Stimulated activated CD4-positive, alpha-beta T cell treated with anti-CD3 and anti-CD28 coated beads, Interleukin-2, amount 100 ng/mL, for 24 hours (primary cell): ENCODE data around the gene PKN2.
"Not testable (repeated sequence)": the region's sequence is repeated elsewhere in the genome, so short reads cannot be mapped to it uniquely, and the experiment has no call there.

Source experiments
- DNase-seq, 2 donors: peaks; one replicate each; pipeline ENCODE4 v3.0.0-alpha.2; 2020

The PKN2 gene

GRCh38 chr1:88680911-88681622, 3.0 kb upstream of the PKN2 start:
- no peak for DNase-seq

GRCh38 chr1:88684482-88685258, 597 bp downstream of the PKN2 start:
- DNase-seq: peak; percentile 63 to 72

GRCh38 chr1:88685259-88685620, 1.2 kb downstream of the PKN2 start:
- no peak for DNase-seq

GRCh38 chr1:88691540-88691939, 7.5 kb downstream of the PKN2 start:
- no peak for DNase-seq

- DNase-seq: no peak
Observed at GRCh38 chr1:88695781-88696180, 11.7 kb downstream of the PKN2 start.

- no peak for DNase-seq
Observed at GRCh38 chr1:88697503-88697902, 13.4 kb downstream of the PKN2 start.

- no peak for DNase-seq
Observed at GRCh38 chr1:88698140-88698539, 14.1 kb downstream of the PKN2 start.

GRCh38 chr1:88698764-88699163, 14.7 kb downstream of the PKN2 start:
- no peak for DNase-seq

GRCh38 chr1:88700425-88701013, 16.4 kb downstream of the PKN2 start:
- no peak for DNase-seq

- DNase-seq: no peak
Observed at GRCh38 chr1:88701275-88701674, 17.2 kb downstream of the PKN2 start.

GRCh38 chr1:88701793-88702192, 17.7 kb downstream of the PKN2 start:
- DNase-seq: not testable (repeated sequence)

- DNase-seq: no peak
Observed at GRCh38 chr1:88708011-88708410, 23.9 kb downstream of the PKN2 start.

GRCh38 chr1:88712907-88713306, 28.8 kb downstream of the PKN2 start:
- DNase-seq: not testable (repeated sequence)

GRCh38 chr1:88716571-88716970, 32.5 kb downstream of the PKN2 start:
- DNase-seq: not testable (repeated sequence)

- no peak for DNase-seq
Observed at GRCh38 chr1:88722492-88722891, 38.4 kb downstream of the PKN2 start.

GRCh38 chr1:88726697-88727096, 42.6 kb downstream of the PKN2 start:
- DNase-seq: no peak

- no peak for DNase-seq
Observed at GRCh38 chr1:88727205-88727604, 43.1 kb downstream of the PKN2 start.

- DNase-seq: no peak
Observed at GRCh38 chr1:88729297-88729696, 45.2 kb downstream of the PKN2 start.

- DNase-seq: no peak
Observed at GRCh38 chr1:88730132-88730675, 46.1 kb downstream of the PKN2 start.

GRCh38 chr1:88730995-88731394, 46.9 kb downstream of the PKN2 start:
- DNase-seq: no peak

GRCh38 chr1:88731475-88732269, 47.6 kb downstream of the PKN2 start:
- no peak for DNase-seq

- no peak for DNase-seq
Observed at GRCh38 chr1:88735382-88735781, 51.3 kb downstream of the PKN2 start.

- no peak for DNase-seq
Observed at GRCh38 chr1:88735909-88736308, 51.8 kb downstream of the PKN2 start.
